HG03521 (cell line): ENCODE results near the gene FAM186B.

Experiments used
- ATAC-seq: cut with Tn5 transposase; IDR thresholded peaks from one replicate; pipeline ENCODE4 v1.9.1; 2021; ENCODE audit warnings: mild to moderate bottlenecking, moderate library complexity; ENCODE audit not compliant: unreplicated experiment

The FAM186B gene

DNA sequence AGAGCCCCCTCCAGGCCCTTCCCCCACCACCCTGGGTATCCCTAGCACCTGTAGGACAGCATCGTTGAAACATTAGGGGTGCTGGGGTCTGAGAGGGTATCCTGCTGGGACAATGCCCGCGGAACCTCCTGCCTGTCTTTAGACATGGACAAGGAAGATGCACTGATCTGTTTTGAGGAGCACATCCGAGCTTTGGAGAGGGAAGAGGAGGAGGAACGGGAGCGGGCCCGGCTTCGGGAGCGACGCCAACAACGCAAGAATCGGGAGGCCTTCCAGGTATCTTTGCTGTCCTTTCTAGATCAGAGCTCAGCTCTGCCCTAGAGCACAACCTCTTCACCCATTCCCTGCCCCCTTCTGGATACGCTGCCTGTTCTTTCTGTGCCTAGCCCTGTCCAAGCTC, 31.1 kb upstream of the FAM186B start:
- ATAC-seq: no peak

- ATAC-seq: no peak
Observed at GRCh38 chr12:49635656-49636055, 30.2 kb upstream of the FAM186B start.

DNA sequence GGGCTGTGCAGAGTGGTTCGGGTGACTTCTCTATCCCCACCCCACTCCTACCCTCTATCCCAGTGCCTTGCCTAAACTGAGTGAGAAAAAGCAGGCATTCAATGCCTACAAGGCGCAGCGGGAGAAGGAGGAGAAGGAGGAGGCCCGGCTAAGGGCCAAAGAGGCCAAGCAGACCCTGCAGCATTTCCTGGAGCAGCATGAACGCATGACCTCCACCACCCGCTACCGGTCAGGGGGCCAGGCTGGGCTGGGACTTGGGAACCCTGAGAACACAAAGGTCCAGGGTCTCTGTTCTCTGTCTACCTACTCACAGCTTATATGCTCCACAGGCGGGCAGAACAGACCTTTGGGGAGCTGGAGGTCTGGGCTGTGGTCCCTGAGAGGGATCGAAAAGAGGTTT, 29.6 kb upstream of the FAM186B start:
- no peak for ATAC-seq

- ATAC-seq: no peak
Observed at GRCh38 chr12:49633703-49634345, 28.4 kb upstream of the FAM186B start.

- ATAC-seq: no peak
Observed at GRCh38 chr12:49632986-49633702, 27.7 kb upstream of the FAM186B start.

- ATAC-seq: no peak
Observed at GRCh38 chr12:49632401-49632800, 27.0 kb upstream of the FAM186B start.

DNA sequence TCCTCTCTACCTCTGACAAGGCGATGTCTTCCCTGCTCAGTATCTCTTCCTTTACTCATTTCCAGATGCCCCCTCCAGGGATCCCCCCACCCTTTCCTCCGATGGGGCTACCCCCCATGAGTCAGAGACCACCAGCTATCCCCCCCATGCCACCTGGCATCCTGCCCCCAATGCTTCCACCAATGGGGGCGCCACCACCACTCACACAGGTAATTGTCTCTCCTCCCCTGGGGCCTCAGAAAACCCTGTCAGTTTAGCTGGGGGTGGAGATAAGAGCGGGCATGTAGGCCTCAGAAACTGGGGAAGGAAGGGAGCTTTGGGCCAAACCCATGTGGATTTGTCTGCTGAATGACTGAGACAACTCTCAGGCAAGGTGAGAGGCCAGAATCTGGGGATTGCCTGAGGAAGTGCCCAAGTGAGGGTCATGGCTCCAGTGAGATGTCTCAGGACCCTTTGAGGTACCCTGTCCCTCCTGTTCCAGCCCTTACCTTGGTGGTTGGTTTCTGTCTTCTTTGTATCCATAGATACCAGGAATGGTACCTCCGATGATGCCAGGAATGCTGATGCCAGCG, 26.0 kb upstream of the FAM186B start:
- no peak for ATAC-seq

- no peak for ATAC-seq
Observed at GRCh38 chr12:49627752-49628360, 22.4 kb upstream of the FAM186B start.

DNA sequence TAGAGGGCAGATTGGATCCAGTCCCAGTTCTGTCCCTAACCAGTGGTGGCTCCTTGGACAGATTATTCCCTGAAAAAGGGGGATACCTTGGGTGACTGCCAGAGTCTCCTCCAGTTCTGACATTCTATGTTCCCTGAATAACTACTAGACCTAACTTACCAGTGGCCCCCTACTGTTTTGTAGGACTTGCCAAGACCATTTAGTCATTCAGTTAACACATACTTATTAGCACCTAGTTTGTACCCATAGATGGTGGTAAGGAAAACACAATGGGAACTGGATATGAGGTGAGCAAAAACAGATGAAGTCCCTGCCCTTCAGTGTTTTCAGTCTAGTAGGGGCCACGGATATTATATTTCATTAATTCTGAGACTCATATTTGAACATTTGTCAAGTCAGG, 21.4 kb upstream of the FAM186B start:
- ATAC-seq: no peak

DNA sequence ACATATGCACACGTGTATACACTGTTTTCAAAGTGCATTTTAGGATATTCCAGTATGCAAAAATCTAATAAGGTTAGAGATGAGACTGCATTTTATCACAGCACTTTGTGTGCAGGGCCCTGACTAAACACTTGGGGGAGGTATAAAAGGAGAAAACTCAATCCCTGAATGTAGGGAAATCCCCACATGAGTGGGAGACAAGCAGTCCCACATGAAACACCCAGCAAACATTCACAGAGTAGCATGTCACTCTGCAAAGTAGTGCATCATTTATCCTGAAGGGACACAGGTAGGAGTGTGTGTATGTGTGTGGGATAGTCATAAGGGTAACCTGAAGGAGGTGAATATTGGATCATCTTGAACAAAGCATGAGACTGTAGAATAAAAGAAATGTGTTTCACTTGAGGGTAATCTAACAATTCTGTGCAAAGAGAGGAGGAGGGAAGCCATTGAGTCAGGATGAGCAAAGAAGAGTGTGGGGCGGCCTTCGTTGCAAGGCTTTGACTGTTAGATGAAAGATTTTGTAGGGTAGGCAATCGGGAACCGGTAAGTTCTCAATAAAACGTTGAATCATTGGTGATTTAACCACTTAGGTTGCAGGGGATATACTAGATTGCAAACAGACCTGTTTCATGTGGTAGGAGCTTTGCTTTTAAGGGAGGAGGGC, 20.9 kb upstream of the FAM186B start:
- no peak for ATAC-seq

DNA sequence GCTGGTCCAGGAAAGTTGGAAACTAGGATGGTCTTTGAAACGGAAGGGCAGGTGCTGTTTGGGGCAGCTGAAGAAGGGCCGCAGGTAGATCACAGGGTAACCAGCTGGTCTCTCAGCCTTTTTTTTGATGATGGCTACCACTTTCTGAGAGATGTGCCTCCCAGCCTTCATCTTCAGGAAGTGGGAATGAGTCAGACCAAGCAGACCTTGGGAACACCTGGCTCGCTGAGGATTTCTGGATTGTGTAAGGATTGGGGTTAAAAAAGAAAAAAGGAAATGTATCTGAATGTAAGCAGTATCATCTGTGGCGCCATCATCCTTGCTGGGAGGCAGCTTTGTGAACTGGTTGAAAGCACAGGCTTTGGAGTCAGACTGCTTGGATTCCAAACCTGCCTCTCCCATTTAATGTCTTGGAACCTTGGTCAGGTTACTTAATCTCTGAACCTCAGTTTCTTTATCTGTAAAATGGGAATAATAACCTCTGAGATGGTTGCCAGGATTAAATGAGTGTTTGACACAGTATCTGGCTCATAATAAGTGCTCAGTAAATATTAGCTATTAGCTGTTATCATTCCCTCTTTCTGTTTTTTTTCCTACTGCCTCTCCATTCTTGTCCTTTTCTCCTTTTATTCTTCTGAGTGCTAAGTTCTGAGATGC, 19.6 kb upstream of the FAM186B start:
- no peak for ATAC-seq

DNA sequence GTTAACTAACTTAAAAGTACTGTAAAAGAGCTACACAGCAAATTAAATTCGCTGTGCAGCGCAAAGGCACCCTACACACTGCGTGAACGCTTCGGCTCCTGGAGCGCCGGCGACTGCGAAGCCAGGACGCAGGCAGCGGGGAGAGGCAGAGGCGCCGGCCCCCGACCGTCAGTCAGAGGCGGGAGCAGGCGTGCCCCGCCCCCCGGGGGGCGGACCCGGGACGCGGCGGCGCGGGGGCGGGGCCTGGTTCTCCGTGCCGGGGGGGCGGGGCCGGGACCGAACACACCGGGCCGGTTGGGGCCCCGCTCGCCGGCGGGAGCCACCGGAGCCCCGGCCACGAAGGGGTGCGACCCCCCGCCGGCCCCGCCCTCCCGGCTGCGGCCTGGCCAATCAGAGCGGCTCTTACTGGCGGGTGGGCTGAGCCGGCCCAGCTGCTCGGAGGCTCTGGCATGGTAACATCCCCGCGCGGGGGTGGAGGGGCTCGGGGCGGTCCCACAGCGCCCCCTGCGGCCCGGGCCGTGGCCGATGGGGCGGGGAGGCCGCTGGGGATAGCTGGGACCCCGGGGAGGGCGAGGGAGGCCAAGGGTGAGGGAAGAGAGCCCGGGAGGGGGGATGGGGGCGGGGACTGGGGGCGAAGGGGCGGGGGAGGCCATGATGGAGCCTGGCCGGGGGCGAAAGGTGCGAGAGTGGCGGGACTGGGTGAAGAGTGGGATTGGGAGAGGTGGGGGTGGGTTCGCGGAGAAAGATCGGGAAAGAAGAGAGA, 17.9 kb upstream of the FAM186B start, which contains the start of gene PRPF40B:
TSS of gene PRPF40B (plus strand) at position 420 of the 763 bp plus-strand sequence. CDS start at position 450, 30 bp downstream.
- ATAC-seq: peak; percentile 75

GRCh38 chr12:49622501-49623141, 17.2 kb upstream of the FAM186B start:
- ATAC-seq: peak; percentile 18

DNA sequence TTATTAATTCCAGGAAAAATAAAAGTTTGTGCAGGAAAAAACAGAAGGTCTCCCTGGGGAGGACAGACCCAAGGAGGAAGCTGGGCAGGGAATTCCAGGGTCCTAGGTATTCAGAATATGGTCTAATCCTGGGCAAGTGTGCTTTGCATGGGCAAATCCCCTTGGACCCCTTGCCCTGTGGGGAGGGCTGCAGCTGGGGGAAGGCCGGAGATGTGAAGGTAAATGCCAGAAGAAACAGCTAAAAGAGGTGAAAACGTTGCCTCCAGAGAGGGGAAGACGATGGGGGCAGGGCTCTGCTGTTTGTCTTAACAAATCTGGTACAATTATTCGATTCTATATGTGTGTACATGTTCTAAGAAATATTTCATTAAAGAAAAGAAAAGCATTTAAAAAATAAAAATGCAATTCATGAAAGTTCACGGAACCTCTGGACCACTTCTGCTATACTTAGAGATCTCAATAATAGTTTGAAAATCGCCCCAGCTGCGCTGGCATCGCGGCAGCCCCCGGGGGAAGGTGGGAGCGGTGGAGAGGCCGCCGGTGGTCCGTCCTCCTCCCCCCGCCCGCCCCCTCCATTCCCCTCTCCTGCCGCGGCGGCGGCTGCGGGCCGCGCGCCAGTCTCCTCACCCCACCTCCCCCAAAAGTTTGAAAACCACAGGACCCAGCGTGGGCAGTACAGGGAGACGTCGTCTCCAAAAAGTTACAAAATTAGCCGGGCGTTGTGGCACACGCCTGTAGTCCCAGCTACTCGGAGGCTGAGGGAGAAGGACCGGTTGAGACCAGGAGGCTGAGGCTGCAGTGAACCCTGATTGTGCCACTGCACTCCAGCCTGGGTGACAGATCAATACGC, 16.4 kb upstream of the FAM186B start:
- ATAC-seq: no peak

- ATAC-seq: no peak
Observed at GRCh38 chr12:49619286-49619685, 13.8 kb upstream of the FAM186B start.

- ATAC-seq: no peak
Observed at GRCh38 chr12:49618576-49618975, 13.1 kb upstream of the FAM186B start.

GRCh38 chr12:49616533-49617219, 11.2 kb upstream of the FAM186B start:
- no peak for ATAC-seq

GRCh38 chr12:49615725-49616124, 10.3 kb upstream of the FAM186B start:
- no peak for ATAC-seq
